Effector memory CD4-positive, alpha-beta T cell (primary cell): ENCODE measurements around the gene POGZ.

Experiments
- DNase-seq, 3 donors: peaks; one replicate each; pipeline ENCODE4 v3.0.0-alpha.2; 2020
- H3K27ac ChIP-seq: 2 replicates; pipeline ENCODE4 v1.7.0; 2013; ENCODE audit warnings: mild to moderate bottlenecking, low read length, moderate library complexity; ENCODE audit not compliant: insufficient read depth, poor library complexity, severe bottlenecking
- H3K27me3 ChIP-seq: replicated peaks from 2 replicates; pipeline ENCODE4 v1.7.0; 2013; ENCODE audit warnings: mild to moderate bottlenecking, low read length; ENCODE audit not compliant: insufficient read depth, control insufficient read depth, poor library complexity, severe bottlenecking
- H3K36me3 ChIP-seq: 2 replicates; pipeline ENCODE4 v1.7.0; 2013; ENCODE audit warnings: mild to moderate bottlenecking, low read length, moderate library complexity; ENCODE audit not compliant: control insufficient read depth, insufficient read depth
- H3K4me1 ChIP-seq: 2 replicates; pipeline ENCODE4 v1.7.0; 2013; ENCODE audit warnings: low read length, mild to moderate bottlenecking; ENCODE audit not compliant: control insufficient read depth, insufficient read depth, poor library complexity, severe bottlenecking
- H3K4me3 ChIP-seq: 2 replicates; pipeline ENCODE4 v1.7.0; 2013; ENCODE audit warnings: low read length, low read depth, mild to moderate bottlenecking; ENCODE audit not compliant: insufficient read depth, poor library complexity, severe bottlenecking
- H3K9me3 ChIP-seq: 2 replicates; pipeline ENCODE4 v1.7.0; 2013; ENCODE audit warnings: mild to moderate bottlenecking, low read length, moderate library complexity; ENCODE audit not compliant: control insufficient read depth

Gene POGZ

GRCh38 chr1:151386002-151386401 is 73.3 kb downstream of the POGZ start:
- Histone ChIP-seq H3K27me3 (no peaks in the 10 kb centered on the region), H3K36me3 (no peaks in the 10 kb centered on the region), H3K9me3 (no peaks in the 10 kb centered on the region), H3K4me1 (no peaks in the 10 kb centered on the region), H3K4me3 (no peak overlapping the region), H3K27ac (no peak overlapping the region)
- no peak for DNase-seq

DNA sequence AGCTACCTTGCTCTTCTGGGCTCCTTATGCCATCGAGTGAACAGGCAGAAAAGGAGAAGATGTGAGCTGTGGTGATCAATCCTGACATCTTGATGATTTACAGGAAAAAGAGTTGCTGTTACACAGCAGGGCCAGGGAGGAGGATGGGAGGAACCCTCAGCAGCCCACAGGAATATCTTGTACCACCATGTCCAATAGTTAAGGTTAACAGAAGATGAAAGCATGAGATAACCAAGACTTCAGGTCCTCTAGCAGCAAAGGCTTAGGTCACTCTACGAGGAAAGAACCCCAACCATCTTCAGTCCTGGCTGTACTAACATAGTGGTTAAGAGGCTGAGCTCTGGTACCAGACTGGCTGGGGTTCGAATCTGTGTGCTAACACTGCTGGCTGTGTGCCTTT is 74.7 kb downstream of the POGZ start:
- H3K4me1 ChIP-seq = no peaks in the 10 kb centered on the region
- H3K27me3 ChIP-seq = no peaks in the 10 kb centered on the region
- no peaks in the 10 kb centered on the region for H3K9me3 ChIP-seq
- no peaks in the 10 kb centered on the region for H3K36me3 ChIP-seq
- H3K4me3 ChIP-seq = no peak overlapping the region
- DNase-seq = no peak
- no peak overlapping the region for H3K27ac ChIP-seq

GRCh38 chr1:151377150-151377884 is 82.0 kb downstream of the POGZ start:
- DNase-seq = no peak
- H3K27me3 ChIP-seq = no peaks in the 10 kb centered on the region
- no peaks in the 10 kb centered on the region for H3K4me1 ChIP-seq
- H3K4me3 ChIP-seq = no peak overlapping the region
- H3K27ac ChIP-seq = no peak overlapping the region
- no peaks in the 10 kb centered on the region for H3K9me3 ChIP-seq
- no peaks in the 10 kb centered on the region for H3K36me3 ChIP-seq

GRCh38 chr1:151373196-151373595 is 86.1 kb downstream of the POGZ start:
- Histone ChIP-seq H3K4me3 (no peak overlapping the region), H3K27ac (no peak overlapping the region), H3K9me3 (no peaks in the 10 kb centered on the region), H3K36me3 (no peaks in the 10 kb centered on the region), H3K4me1 (no peaks in the 10 kb centered on the region), H3K27me3 (no peaks in the 10 kb centered on the region)
- no peak for DNase-seq

DNA sequence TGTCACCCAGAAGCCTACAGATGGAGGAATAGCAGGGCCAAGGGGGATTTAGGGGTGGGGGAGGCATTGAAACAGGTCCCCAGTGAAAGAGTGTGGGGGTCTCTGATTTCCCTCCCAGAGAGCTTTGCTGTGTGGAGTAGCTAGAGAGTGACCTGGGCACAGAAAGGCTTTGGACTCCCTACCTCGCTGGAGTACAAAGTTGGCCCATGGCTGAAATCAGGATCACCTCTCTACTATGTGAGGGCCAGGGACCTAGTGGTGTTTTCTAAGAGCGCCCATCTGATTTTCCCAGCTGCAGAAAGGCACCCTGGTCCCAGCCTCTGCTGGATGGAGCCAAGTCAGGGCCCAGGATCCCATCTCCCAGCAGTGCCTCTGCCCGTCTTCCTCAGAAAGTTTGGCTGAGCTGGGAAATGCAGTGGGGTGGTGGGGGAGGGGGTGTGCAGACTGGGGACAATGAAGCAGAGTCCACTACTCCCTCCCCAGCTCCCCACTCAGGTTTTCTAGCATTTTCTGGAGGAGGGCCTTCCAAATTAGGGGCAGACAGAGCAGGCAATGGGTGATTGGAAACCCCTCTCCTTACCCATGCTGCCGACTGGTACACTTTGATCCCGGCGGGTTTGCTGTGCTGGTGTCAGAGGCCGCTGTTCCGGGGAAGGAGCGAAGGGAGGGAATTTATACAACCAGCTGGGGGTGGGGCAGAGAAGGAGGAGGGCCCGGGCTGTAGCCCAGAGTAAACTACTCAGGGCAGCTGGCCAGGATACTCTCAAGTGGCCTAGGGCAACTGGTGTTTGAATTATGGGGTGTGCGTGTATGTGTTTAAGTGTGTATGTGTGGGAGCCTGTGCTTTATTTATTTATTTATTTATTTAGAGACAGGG is 87.0 kb downstream of the POGZ start, which contains the start of gene SELENBP1:
TSS of gene SELENBP1 (minus strand) at position 648 of the 877 bp plus-strand sequence. CDS start at position 584, 64 bp downstream.
- H3K9me3 ChIP-seq = no peaks in the 10 kb centered on the region
- H3K36me3 ChIP-seq = no peaks in the 10 kb centered on the region
- H3K4me3 ChIP-seq = no peak within 1 kb of the TSS
- H3K4me1 ChIP-seq = no peaks in the 10 kb centered on the region
- no peak within 1 kb of the TSS for H3K27ac ChIP-seq
- no peaks in the 10 kb centered on the region for H3K27me3 ChIP-seq
- DNase-seq = no peak

- H3K4me1 ChIP-seq = no peaks in the 10 kb centered on the region
- no peaks in the 10 kb centered on the region for H3K27me3 ChIP-seq
- H3K27ac ChIP-seq = no peak overlapping the region
- no peaks in the 10 kb centered on the region for H3K9me3 ChIP-seq
- H3K4me3 ChIP-seq = no peak overlapping the region
- no peaks in the 10 kb centered on the region for H3K36me3 ChIP-seq
- no peak for DNase-seq
Observed at GRCh38 chr1:151371370-151372057, 87.8 kb downstream of the POGZ start.

DNA sequence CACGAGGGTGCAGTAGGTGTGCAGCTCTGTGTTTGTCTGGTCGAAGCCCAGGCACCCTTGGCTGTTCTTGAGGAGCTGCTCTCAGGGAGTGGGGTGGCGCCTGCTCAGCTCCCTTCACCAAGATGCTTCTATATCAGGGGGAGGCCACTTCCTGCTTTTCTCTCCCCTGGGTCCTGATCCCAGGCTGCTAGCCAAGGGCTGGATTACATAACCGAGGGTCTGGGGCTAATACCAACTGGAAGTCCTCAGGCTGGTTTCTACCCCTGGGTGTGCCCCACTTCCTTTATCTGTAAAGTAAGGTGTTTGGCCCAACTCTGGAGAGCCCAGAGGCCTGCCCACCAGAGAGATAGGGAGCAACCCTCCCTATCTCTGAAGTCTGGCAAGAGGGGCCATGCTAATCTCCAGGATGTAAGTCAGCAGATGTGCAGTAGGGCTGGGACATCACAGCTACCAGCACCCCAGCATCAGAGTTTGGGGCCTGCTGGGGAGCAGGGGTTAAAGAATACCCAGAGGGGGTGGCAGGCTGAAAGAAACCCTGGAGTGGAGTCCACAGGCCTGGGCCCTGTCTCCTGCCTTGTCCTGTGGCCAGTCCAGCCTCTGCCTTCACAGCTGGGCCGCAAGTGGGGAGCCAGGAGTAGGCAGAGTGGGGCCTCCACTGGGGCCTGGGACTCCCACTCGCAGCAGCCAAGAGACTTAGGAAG is 88.9 kb downstream of the POGZ start:
- no peaks in the 10 kb centered on the region for H3K4me1 ChIP-seq

DNA sequence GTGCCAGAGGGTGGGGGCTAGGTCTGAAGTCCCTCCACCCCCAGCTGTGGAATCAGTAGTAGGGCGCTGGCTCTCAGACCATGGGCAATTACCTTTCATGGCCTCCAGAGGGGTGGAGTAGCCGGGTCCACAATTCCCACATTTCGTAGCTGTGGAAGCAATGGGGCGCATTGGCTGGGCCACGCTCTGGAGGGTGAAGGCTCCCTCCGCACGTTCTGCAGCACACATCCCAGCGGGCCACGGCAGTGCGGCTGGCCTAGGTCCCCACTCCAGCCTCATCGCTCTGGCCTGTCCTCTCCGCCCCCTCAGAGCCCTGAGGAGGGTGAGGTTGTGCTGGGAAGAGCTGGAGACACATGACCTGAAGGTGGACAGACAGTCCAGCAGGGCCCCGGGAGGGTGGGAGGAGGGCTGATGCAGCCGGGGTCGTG is 89.7 kb downstream of the POGZ start:
- DNase-seq = no peak
- Histone ChIP-seq H3K9me3 (no peaks in the 10 kb centered on the region), H3K36me3 (no peaks in the 10 kb centered on the region), H3K4me3 (no peak overlapping the region), H3K27me3 (no peaks in the 10 kb centered on the region), H3K27ac (no peak overlapping the region), H3K4me1 (no peaks in the 10 kb centered on the region)

More for the DNA sequence above, 88.9 kb downstream of the POGZ start:
- Histone ChIP-seq H3K27me3 (no peaks in the 10 kb centered on the region), H3K27ac (no peak overlapping the region), H3K9me3 (no peaks in the 10 kb centered on the region), H3K36me3 (no peaks in the 10 kb centered on the region), H3K4me3 (no peak overlapping the region)
- no peak for DNase-seq

GRCh38 chr1:151369302-151369610 is 90.0 kb downstream of the POGZ start:
- H3K4me3 ChIP-seq = no peak overlapping the region
- H3K27me3 ChIP-seq = no peaks in the 10 kb centered on the region
- no peaks in the 10 kb centered on the region for H3K9me3 ChIP-seq
- no peak for DNase-seq
- no peaks in the 10 kb centered on the region for H3K4me1 ChIP-seq
- H3K36me3 ChIP-seq = no peaks in the 10 kb centered on the region
- no peak overlapping the region for H3K27ac ChIP-seq
